SK-N-SH (cell line): ENCODE data around the gene DARS2. TPM values are rescaled to one million over a fixed set of nuclear protein-coding genes. Genes with fewer than 3 reads are reported as not detected.

Experiments used
- CTCF ChIA-PET: fragments of 300-600, 350-600 bp; formaldehyde crosslinking; extraction: SDS; loops from one replicate; lab custom pipeline; 2021; lab: Yijun Ruan, JAX
- POLR2A ChIA-PET: fragments of 350-600 bp; sonication (Branson Sonifier 250); formaldehyde crosslinking; extraction: SDS; loops from one replicate; lab custom pipeline; 2020; ENCODE audit warnings: antibody characterized with exemption, inconsistent platforms; lab: Yijun Ruan, JAX
- DNase-seq: peaks from one replicate; pipeline ENCODE4 v3.0.0; 2012
- H2AFZ ChIP-seq: fragments of 200-600 bp; sonication (generic); 2 replicates; pipeline ENCODE4 v1.8.1; 2016; ENCODE audit warnings: antibody characterized with exemption, mild to moderate bottlenecking, low read depth
- H3F3A ChIP-seq: fragments of 200-600 bp; sonication (generic); replicated peaks from 2 replicates; pipeline ENCODE3; 2016; ENCODE audit warnings: antibody characterized with exemption, mild to moderate bottlenecking; ENCODE audit not compliant: insufficient read depth
- H3K27ac ChIP-seq, 2 experiments: fragments of 200-500 bp in 1 of 2; fragments of 200-600 bp in 1 of 2; sonication (Bioruptor generic) in 1 of 2; sonication (generic), shearing (Covaris generic) in 1 of 2; 2 replicates each; pipeline versions ENCODE4 v1.5.1 to v1.6.1; 2014 to 2016; ENCODE audit warnings: low read depth in 2 of 2, inconsistent platforms in 1 of 2, low read length in 1 of 2, mild to moderate bottlenecking in 1 of 2, mixed read lengths in 1 of 2
- H3K27me3 ChIP-seq: fragments of 200-600 bp; sonication (generic), shearing (Covaris generic); 2 replicates; pipeline ENCODE4 v1.6.1; 2016; ENCODE audit warnings: mixed run types; ENCODE audit not compliant: insufficient read depth
- H3K36me3 ChIP-seq, 2 experiments: fragments of 200-500 bp in 1 of 2; fragments of 200-600 bp in 1 of 2; sonication (Bioruptor generic) in 1 of 2; sonication (generic) in 1 of 2; replicated peaks in 1 of 2; 2 replicates each; pipeline versions ENCODE3 to v1.5.1; 2014 to 2016; ENCODE audit warnings: low read length in 1 of 2, mild to moderate bottlenecking in 1 of 2; ENCODE audit not compliant: insufficient read depth in 2 of 2, control insufficient read depth in 1 of 2
- H3K4me1 ChIP-seq, 2 experiments: fragments of 200-500 bp in 1 of 2; fragments of 200-600 bp in 1 of 2; sonication (Bioruptor generic) in 1 of 2; sonication (generic), shearing (Covaris generic) in 1 of 2; 2 replicates each; pipeline versions ENCODE4 v1.5.1 to v1.6.1; 2014 to 2016; ENCODE audit warnings: low read depth in 1 of 2, low read length in 1 of 2, mixed run types in 1 of 2; ENCODE audit not compliant: insufficient read depth in 2 of 2, control insufficient read depth in 1 of 2
- H3K4me2 ChIP-seq: fragments of 200-600 bp; sonication (generic), shearing (Covaris generic); 2 replicates; pipeline ENCODE4 v1.6.1; 2017; ENCODE audit warnings: mixed run types
- H3K4me3 ChIP-seq, 2 experiments: fragments of 200-500 bp in 1 of 2; fragments of 200-600 bp in 1 of 2; sonication (Bioruptor generic) in 1 of 2; sonication (generic), shearing (Covaris generic) in 1 of 2; 2 replicates each; pipeline versions ENCODE4 v1.5.1 to v1.8.1; 2014 to 2016; ENCODE audit warnings: low read depth in 2 of 2, inconsistent platforms in 1 of 2, low read length in 1 of 2, mild to moderate bottlenecking in 1 of 2, mixed read lengths in 1 of 2, moderate library complexity in 1 of 2
- H3K79me2 ChIP-seq: fragments of 200-600 bp; sonication (generic); 2 replicates; pipeline ENCODE4 v1.8.1; 2017; ENCODE audit warnings: mild to moderate bottlenecking; ENCODE audit not compliant: insufficient read depth
- H3K9ac ChIP-seq: fragments of 200-600 bp; sonication (generic); 2 replicates; pipeline ENCODE4 v1.6.1; 2017; ENCODE audit warnings: mixed run types
- H3K9me2 ChIP-seq: fragments of 200-600 bp; sonication (generic); 2 replicates; pipeline ENCODE4 v1.6.1; 2017; ENCODE audit warnings: mixed run types
- H3K9me3 ChIP-seq: fragments of 200-600 bp; sonication (generic); 2 replicates; pipeline ENCODE4 v1.6.1; 2017; ENCODE audit warnings: mixed run types, mild to moderate bottlenecking, moderate library complexity
- H4K20me1 ChIP-seq: fragments of 200-600 bp; sonication (generic); 2 replicates; pipeline ENCODE4 v1.6.1; 2017; ENCODE audit warnings: mild to moderate bottlenecking, mixed run types; ENCODE audit not compliant: insufficient read depth
- CHD2 ChIP-seq: fragments of 150-350 bp; IDR thresholded peaks from 2 replicates; pipeline ENCODE4 v1.6.1; 2018; ENCODE audit warnings: low read length; ENCODE audit not compliant: partially characterized antibody
- CTCF ChIP-seq: fragments of 200-600 bp; sonication (generic); IDR thresholded peaks from 2 replicates; pipeline ENCODE4 v1.6.1; 2017; ENCODE audit warnings: antibody characterized with exemption, mild to moderate bottlenecking, moderate library complexity
- EP300 ChIP-seq, 2 experiments: IDR thresholded peaks; 2 replicates each; pipeline versions ENCODE4 v1.4.0 to v1.6.1; 2012; ENCODE audit warnings: borderline replicate concordance in 1 of 2, low read depth in 1 of 2, low read length in 1 of 2
- FOSL2 ChIP-seq: IDR thresholded peaks from 2 replicates; pipeline ENCODE4 v1.4.0; 2012; ENCODE audit warnings: low read depth, mild to moderate bottlenecking, moderate library complexity, borderline replicate concordance
- FOXM1 ChIP-seq: IDR thresholded peaks from 2 replicates; pipeline ENCODE4 v1.4.0; 2012; ENCODE audit warnings: low read depth, mild to moderate bottlenecking
- GABPA ChIP-seq: IDR thresholded peaks from 2 replicates; pipeline ENCODE4 v1.4.0; 2012; ENCODE audit warnings: low read depth, mild to moderate bottlenecking
- JUND ChIP-seq: IDR thresholded peaks from 2 replicates; pipeline ENCODE4 v1.4.0; 2012
- MEF2A ChIP-seq: IDR thresholded peaks from 2 replicates; pipeline ENCODE4 v1.4.0; 2012; ENCODE audit warnings: low read depth, borderline replicate concordance
- MXI1 ChIP-seq: IDR thresholded peaks from 2 replicates; pipeline ENCODE4 v1.6.1; 2012; ENCODE audit warnings: mild to moderate bottlenecking, low read depth, low read length, improper control_type of control experiment
- NFIC ChIP-seq: IDR thresholded peaks from 2 replicates; pipeline ENCODE4 v1.4.0; 2012; ENCODE audit warnings: borderline replicate concordance
- POLR2AphosphoS5 ChIP-seq: IDR thresholded peaks from 2 replicates; pipeline ENCODE4 v1.6.1; 2012; ENCODE audit warnings: low read depth, low read length
- RAD21 ChIP-seq: IDR thresholded peaks from 2 replicates; pipeline ENCODE4 v1.6.1; 2012; ENCODE audit warnings: mild to moderate bottlenecking, low read length
- RCOR1 ChIP-seq: fragments of 150-350 bp; IDR thresholded peaks from 2 replicates; pipeline ENCODE4 v1.6.1; 2017; ENCODE audit warnings: antibody characterized with exemption, low read length
- RXRA ChIP-seq: IDR thresholded peaks from 2 replicates; pipeline ENCODE4 v1.4.0; 2012; ENCODE audit warnings: low read depth, mild to moderate bottlenecking, borderline replicate concordance
- SIN3A ChIP-seq: IDR thresholded peaks from 2 replicates; pipeline ENCODE4 v1.6.1; 2012; ENCODE audit warnings: low read depth, mild to moderate bottlenecking, low read length, moderate library complexity, borderline replicate concordance
- TAF1 ChIP-seq: IDR thresholded peaks from 2 replicates; pipeline ENCODE4 v1.6.1; 2012; ENCODE audit warnings: low read depth, mild to moderate bottlenecking, low read length, moderate library complexity, borderline replicate concordance
- TCF12 ChIP-seq: IDR thresholded peaks from 2 replicates; pipeline ENCODE4 v1.4.0; 2012
- ZBTB33 ChIP-seq: IDR thresholded peaks from 2 replicates; pipeline ENCODE4 v1.4.0; 2012; ENCODE audit warnings: low read depth, borderline replicate concordance
- WGBS: methylation state at CpG from one replicate; pipeline ENCODE4 v1.1.6; 2017; ENCODE audit warnings: low lambda C conversion rate; 5-methylcytosine and 5-hydroxymethylcytosine counted together
- polyA plus RNA-seq, 3 experiments: library from polyadenylated mRNA; depleted of rRNA; stranded (reverse); fragments of >200 nt; gene quantifications; 2 replicates each; pipeline ENCODE4 v1.2.3, GENCODE V29; 2012
- TF ChIP-seq, protein P1 (sequence below): IDR thresholded peaks from 2 replicates; pipeline ENCODE4; 2012
- TF ChIP-seq, protein P2 (sequence below): IDR thresholded peaks from 2 replicates; pipeline ENCODE4 v1.4.0; 2012; ENCODE audit warnings: low read depth

Gene DARS2
- polyA plus RNA-seq, 1 of the 3 experiments (the other 2 are of a cell fraction) = 17.1 TPM

DNA sequence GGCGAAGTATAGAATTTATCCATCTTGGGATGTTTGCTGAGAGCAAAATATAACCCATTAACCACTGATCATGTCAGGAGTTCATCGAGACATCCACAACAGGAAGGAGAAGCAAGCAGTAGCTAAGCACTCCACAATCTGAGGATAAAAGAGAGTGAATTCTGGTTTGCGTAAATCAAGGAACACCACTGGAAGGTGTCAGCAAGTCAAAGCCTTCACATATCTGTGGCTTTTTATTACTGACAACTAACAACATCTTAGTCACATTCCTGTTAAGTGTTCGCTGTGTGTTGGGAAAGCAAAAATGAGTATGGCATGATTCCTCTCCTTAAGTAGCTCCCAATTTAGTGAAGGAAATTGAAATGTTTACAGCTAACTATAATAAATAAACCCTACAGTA is 44.5 kb upstream of the DARS2 start:
- Histone ChIP-seq H3K9me2 (no peaks in the 10 kb centered on the region), H4K20me1 (no peaks in the 10 kb centered on the region), H3K9me3 (no peaks in the 10 kb centered on the region), H3K27me3 (no peaks in the 10 kb centered on the region), H3K36me3 (peaks cover 48 to 70% of the 10 kb centered on the region in 2 experiments), H3K9ac (no peak overlapping the region), H3K4me1 (no peaks in the 10 kb centered on the region), H3K4me3 (no peak overlapping the region), H3K79me2 (peaks cover 5% of the 10 kb centered on the region; the same call in 1 of the 2 replicates), H3K27ac (no peak overlapping the region), H2AFZ (no peak overlapping the region), H3K4me2 (no peak overlapping the region), H3F3A (peaks cover 13% of the 10 kb centered on the region)
- ChIA-PET CTCF (no interaction called here), POLR2A (no interaction called here)
- TF ChIP-seq RAD21 (no peak), FOSL2 (no peak), TAF1 (no peak), JUND (no peak)
- TF ChIP-seq, protein P1, sequence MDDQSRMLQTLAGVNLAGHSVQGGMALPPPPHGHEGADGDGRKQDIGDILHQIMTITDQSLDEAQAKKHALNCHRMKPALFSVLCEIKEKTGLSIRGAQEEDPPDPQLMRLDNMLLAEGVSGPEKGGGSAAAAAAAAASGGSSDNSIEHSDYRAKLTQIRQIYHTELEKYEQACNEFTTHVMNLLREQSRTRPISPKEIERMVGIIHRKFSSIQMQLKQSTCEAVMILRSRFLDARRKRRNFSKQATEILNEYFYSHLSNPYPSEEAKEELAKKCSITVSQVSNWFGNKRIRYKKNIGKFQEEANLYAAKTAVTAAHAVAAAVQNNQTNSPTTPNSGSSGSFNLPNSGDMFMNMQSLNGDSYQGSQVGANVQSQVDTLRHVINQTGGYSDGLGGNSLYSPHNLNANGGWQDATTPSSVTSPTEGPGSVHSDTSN = no peak
- no peak for DNase-seq
- 97% methylated on average over 4 of the region's 4 CpGs for WGBS

DNA sequence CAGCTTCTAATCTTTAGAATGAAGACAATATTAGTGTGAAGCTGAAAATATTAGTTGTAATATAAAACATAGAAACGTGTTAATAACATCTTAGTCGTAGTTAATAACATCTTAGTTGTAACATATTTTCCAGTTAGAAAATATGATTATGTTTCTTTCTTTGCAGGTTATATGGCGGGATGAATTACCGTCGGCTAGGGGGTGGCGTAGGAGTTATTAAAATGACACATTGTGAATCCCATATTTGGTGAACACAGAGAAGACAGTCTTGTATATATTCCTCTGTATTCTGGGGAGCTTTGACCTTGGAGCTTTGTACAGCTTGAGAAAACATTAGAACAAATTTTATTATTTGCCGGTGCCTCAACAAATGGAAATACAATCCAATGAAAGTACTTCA is 39.5 kb upstream of the DARS2 start:
- Histone ChIP-seq H3K9ac (no peak overlapping the region), H3K79me2 (no peaks in the 10 kb centered on the region), H3K36me3 (peaks cover 61 to 62% of the 10 kb centered on the region in 2 experiments), H3K4me3 (no peak overlapping the region), H3K4me1 (no peaks in the 10 kb centered on the region), H4K20me1 (no peaks in the 10 kb centered on the region), H3K4me2 (no peak overlapping the region), H3K9me3 (no peaks in the 10 kb centered on the region), H3K27me3 (no peaks in the 10 kb centered on the region), H3K27ac (no peak overlapping the region), H3K9me2 (no peaks in the 10 kb centered on the region), H2AFZ (no peak overlapping the region), H3F3A (peaks cover 12% of the 10 kb centered on the region)
- POLR2A ChIA-PET = no interaction called here
- 93% methylated on average over 7 of the region's 7 CpGs for WGBS
- DNase-seq = no peak
- TF ChIP-seq GABPA (no peak), NFIC (no peak), SIN3A (no peak), JUND (no peak), RCOR1 (no peak), EP300 (IDR thresholded peaks at IDR 0.05; ENCODE audit: borderline replicate concordance in 1 of 2, low read depth in 1 of 2, low read length in 1 of 2) (no peak), CHD2 (no peak), FOXM1 (no peak), ZBTB33 (no peak), MXI1 (no peak), CTCF (no peak), POLR2AphosphoS5 (no peak), MEF2A (no peak), TCF12 (no peak), RXRA (no peak)
- TF ChIP-seq, protein P1 = no peak
- TF ChIP-seq, protein P2, sequence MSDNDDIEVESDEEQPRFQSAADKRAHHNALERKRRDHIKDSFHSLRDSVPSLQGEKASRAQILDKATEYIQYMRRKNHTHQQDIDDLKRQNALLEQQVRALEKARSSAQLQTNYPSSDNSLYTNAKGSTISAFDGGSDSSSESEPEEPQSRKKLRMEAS = no peak
- CTCF ChIA-PET = interaction anchor here (1.4 kb wide), 1 partner anchor 10 kb away, joined by 3 read pairs; no protein-coding TSS in a partner anchor
